ENCODE data around the gene TMEM147.

Gene TMEM147

DNA sequence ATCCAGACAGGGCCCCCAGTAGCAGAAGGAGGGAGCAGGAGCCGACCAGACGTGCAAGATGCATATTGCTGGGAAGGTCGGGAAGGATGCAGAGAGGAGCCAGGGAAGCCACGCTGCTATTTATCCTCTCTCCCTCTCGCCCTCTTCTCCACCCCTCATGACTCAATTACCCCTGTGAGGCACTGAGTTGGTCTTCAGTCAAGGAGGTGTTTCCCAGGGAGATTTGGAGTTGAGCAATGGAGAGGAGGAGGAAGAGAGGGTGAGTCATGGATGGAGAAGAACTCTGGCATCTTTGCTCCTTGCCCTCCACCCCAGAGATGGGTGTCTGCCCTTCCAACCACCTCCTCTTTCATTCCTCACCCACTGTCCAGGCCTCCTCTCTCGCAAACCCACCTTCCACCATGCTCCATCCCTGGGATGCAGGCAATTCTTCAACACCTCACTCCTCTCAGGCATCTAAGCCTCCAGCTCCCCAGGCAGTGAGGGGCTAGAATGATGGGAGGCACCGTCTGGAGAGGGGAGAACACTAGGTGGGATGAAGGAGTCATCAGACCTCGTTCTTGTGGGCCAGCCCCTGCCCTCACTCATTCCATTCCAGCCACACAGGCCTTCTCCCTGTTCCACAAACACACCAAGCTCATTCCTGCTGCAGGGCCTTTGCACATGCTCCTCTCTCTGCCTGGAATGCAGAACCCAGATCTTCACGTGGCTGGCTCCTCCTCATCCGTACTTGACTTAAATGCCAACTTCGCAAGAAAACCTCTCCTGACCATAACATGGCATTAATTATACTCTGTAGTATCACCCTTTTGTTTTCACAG, 17.0 kb upstream of the TMEM147 start, which contains the start of gene SBSN (continued):
- no peak for TF ChIP-seq ZNF571 (tag by site-specific recombination; IDR thresholded peaks at IDR 0.05)
- no peak for TF ChIP-seq ZNF211 (tag by site-specific recombination; IDR thresholded peaks at IDR 0.05; ENCODE audit: low read depth)
- TF ChIP-seq, protein P1, sequence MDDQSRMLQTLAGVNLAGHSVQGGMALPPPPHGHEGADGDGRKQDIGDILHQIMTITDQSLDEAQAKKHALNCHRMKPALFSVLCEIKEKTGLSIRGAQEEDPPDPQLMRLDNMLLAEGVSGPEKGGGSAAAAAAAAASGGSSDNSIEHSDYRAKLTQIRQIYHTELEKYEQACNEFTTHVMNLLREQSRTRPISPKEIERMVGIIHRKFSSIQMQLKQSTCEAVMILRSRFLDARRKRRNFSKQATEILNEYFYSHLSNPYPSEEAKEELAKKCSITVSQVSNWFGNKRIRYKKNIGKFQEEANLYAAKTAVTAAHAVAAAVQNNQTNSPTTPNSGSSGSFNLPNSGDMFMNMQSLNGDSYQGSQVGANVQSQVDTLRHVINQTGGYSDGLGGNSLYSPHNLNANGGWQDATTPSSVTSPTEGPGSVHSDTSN (CRISPR knock-in tag; IDR thresholded peaks at IDR 0.05): no peak
- no peak for TF ChIP-seq ZNF677 (tag by site-specific recombination; IDR thresholded peaks at IDR 0.05)
- TF ChIP-seq GLIS1 (tag by site-specific recombination; IDR thresholded peaks at IDR 0.05): peak; percentile 37; the same call in 1 of the 2 replicates
- TF ChIP-seq, protein P2, sequence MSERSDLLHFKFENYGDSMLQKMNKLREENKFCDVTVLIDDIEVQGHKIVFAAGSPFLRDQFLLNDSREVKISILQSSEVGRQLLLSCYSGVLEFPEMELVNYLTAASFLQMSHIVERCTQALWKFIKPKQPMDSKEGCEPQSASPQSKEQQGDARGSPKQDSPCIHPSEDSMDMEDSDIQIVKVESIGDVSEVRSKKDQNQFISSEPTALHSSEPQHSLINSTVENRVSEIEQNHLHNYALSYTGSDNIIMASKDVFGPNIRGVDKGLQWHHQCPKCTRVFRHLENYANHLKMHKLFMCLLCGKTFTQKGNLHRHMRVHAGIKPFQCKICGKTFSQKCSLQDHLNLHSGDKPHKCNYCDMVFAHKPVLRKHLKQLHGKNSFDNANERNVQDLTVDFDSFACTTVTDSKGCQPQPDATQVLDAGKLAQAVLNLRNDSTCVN (tag by site-specific recombination; optimal IDR thresholded peaks at IDR 0.05): no peak
- no peak for TF ChIP-seq YY1 (tag by site-specific recombination; IDR thresholded peaks at IDR 0.05)
- TF ChIP-seq ZBTB1 (tag by site-specific recombination; IDR thresholded peaks at IDR 0.05): no peak
- no peak for TF ChIP-seq ZNF155 (tag by site-specific recombination; IDR thresholded peaks at IDR 0.05)
- TF ChIP-seq, protein P3, sequence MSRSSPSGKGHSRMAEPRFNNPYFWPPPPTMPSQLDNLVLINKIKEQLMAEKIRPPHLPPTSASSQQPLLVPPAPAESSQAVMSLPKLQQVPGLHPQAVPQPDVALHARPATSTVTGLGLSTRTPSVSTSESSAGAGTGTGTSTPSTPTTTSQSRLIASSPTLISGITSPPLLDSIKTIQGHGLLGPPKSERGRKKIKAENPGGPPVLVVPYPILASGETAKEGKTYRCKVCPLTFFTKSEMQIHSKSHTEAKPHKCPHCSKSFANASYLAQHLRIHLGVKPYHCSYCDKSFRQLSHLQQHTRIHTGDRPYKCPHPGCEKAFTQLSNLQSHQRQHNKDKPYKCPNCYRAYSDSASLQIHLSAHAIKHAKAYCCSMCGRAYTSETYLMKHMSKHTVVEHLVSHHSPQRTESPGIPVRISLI (tag by site-specific recombination; IDR thresholded peaks at IDR 0.05): no peak
- no peak for TF ChIP-seq ZNF146 (tag by site-specific recombination; IDR thresholded peaks at IDR 0.05)
- no peak for TF ChIP-seq MYNN (tag by site-specific recombination; IDR thresholded peaks at IDR 0.05; ENCODE audit: borderline replicate concordance)
- TF ChIP-seq ZNF157 (tag by site-specific recombination; IDR thresholded peaks at IDR 0.05): no peak
- no peak for TF ChIP-seq ZNF214 (tag by site-specific recombination; IDR thresholded peaks at IDR 0.05; ENCODE audit: borderline replicate concordance)
- TF ChIP-seq, protein P4, sequence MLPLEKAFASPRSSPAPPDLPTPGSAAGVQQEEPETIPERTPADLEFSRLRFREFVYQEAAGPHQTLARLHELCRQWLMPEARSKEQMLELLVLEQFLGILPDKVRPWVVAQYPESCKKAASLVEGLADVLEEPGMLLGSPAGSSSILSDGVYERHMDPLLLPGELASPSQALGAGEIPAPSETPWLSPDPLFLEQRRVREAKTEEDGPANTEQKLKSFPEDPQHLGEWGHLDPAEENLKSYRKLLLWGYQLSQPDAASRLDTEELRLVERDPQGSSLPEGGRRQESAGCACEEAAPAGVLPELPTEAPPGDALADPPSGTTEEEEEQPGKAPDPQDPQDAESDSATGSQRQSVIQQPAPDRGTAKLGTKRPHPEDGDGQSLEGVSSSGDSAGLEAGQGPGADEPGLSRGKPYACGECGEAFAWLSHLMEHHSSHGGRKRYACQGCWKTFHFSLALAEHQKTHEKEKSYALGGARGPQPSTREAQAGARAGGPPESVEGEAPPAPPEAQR (tag by site-specific recombination; IDR thresholded peaks at IDR 0.05): no peak
- TF ChIP-seq ZNF302 (tag by site-specific recombination; IDR thresholded peaks at IDR 0.05; ENCODE audit: low read depth): no peak
- no peak for TF ChIP-seq ZNF175 (tag by site-specific recombination; IDR thresholded peaks at IDR 0.05)
- TF ChIP-seq ZFHX2 (tag by site-specific recombination; conservative IDR thresholded peaks at IDR 0.05): peak; percentile 60
- no peak for TF ChIP-seq ZNF658 (tag by site-specific recombination; IDR thresholded peaks at IDR 0.05)
- TF ChIP-seq SP7 (tag by site-specific recombination; IDR thresholded peaks at IDR 0.05): no peak
- TF ChIP-seq ZNF366 (tag by site-specific recombination; conservative IDR thresholded peaks at IDR 0.05): no peak
- no peak for TF ChIP-seq KLF7 (tag by site-specific recombination; IDR thresholded peaks at IDR 0.05; ENCODE audit: borderline replicate concordance)
- TF ChIP-seq ZNF623 (tag by site-specific recombination; IDR thresholded peaks at IDR 0.05): peak; percentile 98
- TF ChIP-seq ZNF830 (tag by site-specific recombination; IDR thresholded peaks at IDR 0.05; ENCODE audit: low read depth): no peak
- no peak for TF ChIP-seq ZNF350 (tag by site-specific recombination; IDR thresholded peaks at IDR 0.05)
- TF ChIP-seq ZFP41 (tag by site-specific recombination; IDR thresholded peaks at IDR 0.05; ENCODE audit: borderline replicate concordance): no peak
- no peak for TF ChIP-seq ZNF610 (tag by site-specific recombination; IDR thresholded peaks at IDR 0.05; ENCODE audit: borderline replicate concordance)
- no peak for TF ChIP-seq ZNF777 (tag by site-specific recombination; IDR thresholded peaks at IDR 0.05; ENCODE audit: borderline replicate concordance)
- no peak for TF ChIP-seq ZNF76 (tag by site-specific recombination; IDR thresholded peaks at IDR 0.05; ENCODE audit: borderline replicate concordance, low read depth)
- TF ChIP-seq, protein P5, sequence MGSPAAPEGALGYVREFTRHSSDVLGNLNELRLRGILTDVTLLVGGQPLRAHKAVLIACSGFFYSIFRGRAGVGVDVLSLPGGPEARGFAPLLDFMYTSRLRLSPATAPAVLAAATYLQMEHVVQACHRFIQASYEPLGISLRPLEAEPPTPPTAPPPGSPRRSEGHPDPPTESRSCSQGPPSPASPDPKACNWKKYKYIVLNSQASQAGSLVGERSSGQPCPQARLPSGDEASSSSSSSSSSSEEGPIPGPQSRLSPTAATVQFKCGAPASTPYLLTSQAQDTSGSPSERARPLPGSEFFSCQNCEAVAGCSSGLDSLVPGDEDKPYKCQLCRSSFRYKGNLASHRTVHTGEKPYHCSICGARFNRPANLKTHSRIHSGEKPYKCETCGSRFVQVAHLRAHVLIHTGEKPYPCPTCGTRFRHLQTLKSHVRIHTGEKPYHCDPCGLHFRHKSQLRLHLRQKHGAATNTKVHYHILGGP (tag by site-specific recombination; IDR thresholded peaks at IDR 0.05): no peak
- TF ChIP-seq, protein P6, sequence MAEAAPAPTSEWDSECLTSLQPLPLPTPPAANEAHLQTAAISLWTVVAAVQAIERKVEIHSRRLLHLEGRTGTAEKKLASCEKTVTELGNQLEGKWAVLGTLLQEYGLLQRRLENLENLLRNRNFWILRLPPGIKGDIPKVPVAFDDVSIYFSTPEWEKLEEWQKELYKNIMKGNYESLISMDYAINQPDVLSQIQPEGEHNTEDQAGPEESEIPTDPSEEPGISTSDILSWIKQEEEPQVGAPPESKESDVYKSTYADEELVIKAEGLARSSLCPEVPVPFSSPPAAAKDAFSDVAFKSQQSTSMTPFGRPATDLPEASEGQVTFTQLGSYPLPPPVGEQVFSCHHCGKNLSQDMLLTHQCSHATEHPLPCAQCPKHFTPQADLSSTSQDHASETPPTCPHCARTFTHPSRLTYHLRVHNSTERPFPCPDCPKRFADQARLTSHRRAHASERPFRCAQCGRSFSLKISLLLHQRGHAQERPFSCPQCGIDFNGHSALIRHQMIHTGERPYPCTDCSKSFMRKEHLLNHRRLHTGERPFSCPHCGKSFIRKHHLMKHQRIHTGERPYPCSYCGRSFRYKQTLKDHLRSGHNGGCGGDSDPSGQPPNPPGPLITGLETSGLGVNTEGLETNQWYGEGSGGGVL (tag by site-specific recombination; IDR thresholded peaks at IDR 0.05): peak; percentile 15; the same call in 1 of the 2 replicates
- TF ChIP-seq ZNF621 (tag by site-specific recombination; IDR thresholded peaks at IDR 0.05): no peak
- no peak for TF ChIP-seq ZNF529 (tag by site-specific recombination; IDR thresholded peaks at IDR 0.05; ENCODE audit: insufficient replicate concordance)

Data from HEK293 (cell line).